GM21515 (cell line): ENCODE data around the gene TNNC1.

Source experiments
- ATAC-seq: cut with Tn5 transposase; IDR thresholded peaks from one replicate; pipeline ENCODE4 v1.9.1; 2021; ENCODE audit not compliant: unreplicated experiment

TNNC1 gene

GRCh38 chr3:52402706-52403270 is 51.1 kb downstream of the TNNC1 start:
- no peak for ATAC-seq

- no peak for ATAC-seq
Observed at GRCh38 chr3:52402101-52402521, 51.7 kb downstream of the TNNC1 start.

- ATAC-seq, result no peak
Observed at GRCh38 chr3:52401551-52401950, 52.3 kb downstream of the TNNC1 start.
